G401 (cell line): ENCODE results near the gene DPYSL3. TPM values are rescaled to one million over a fixed set of nuclear protein-coding genes. Genes with fewer than 3 reads are reported as not detected.

ENCODE experiments used
- DNase-seq: peaks from one replicate; pipeline ENCODE4 v3.0.0-alpha.2; 2015; ENCODE audit warnings: low spot score
- in situ Hi-C: cut with HindIII; loops from 2 replicates; pipeline ENCODE4 v1.10.0; 2016; ENCODE audit warnings: low sequenced_read_pairs, mixed read lengths
- total RNA-seq: library from RNA; depleted of rRNA; stranded (reverse); fragments of >200 nt; shearing (Covaris generic); gene quantifications from 2 replicates; pipeline ENCODE4 v1.2.3, GENCODE V29; 2014

DPYSL3 gene
- total RNA-seq, 1 experiment from 2014 or later, result 0.58 TPM

DNA sequence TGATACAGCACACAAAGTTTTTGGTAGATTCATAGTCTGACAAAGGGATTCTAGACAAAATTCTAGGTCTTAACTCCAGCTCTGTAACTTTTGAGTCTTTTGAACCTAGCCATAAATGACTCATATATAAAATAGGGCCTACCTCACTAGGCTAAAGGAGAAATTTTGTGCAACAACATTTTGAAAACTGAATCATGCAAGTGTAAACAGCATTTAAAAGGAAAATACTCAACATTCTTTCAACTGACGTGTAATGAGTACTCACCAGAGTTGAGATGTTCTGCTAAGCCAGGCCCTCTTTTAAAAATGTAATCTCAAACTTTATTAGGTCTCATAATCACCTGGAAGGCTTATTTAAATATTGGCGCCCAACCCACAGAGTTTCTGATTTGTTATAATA, 161.8 kb downstream of the DPYSL3 start:
- DNase-seq, result no peak
- in situ Hi-C loops, result no loop called here

DNA sequence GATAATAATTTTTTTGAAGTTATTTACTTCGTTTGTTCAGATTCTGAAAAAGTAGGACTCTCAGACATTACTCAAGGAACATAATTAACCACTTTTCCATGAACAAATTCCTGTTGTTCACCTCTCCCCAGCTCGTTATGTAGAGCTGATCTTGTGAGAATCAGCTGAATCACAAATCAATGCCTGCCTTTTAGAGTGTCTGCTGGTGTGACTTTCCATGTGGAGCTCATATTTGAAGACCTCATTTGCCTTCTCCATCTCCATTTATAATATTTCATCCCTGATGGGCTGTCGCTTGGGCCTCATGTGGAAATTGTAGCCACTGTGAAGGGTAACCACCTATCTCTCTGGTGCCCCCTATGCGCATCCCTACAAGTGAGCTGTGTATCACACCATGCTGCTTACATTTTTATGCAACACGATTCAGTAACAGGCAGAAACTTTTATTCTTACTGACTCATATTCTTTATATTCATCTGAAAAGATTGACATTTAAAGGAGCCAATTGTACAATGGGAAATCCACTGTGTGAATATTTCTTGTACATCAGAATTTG, 163.8 kb downstream of the DPYSL3 start:
- DNase-seq, result no peak
- in situ Hi-C loops, result no loop called here

DNA sequence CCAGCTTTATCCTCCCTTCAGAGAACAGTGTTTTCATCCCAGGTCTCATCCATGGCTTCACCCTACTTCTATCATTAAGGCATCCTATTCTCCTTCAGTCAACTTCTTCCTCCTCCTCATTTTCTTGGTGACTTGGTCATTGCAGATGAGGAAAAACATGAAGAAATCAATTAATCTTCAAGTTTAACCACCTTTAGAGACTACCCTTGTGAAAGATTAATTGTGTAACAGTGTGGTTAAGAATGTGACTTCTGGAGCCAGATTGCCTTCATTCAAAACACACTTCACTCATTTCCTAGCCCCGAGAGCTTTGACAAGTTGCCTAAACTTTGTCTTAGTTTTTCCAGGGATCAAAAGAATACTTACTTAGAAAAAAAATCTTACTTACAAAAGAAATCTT, 165.0 kb downstream of the DPYSL3 start:
- in situ Hi-C loops, result no loop called here
- no peak for DNase-seq

DNA sequence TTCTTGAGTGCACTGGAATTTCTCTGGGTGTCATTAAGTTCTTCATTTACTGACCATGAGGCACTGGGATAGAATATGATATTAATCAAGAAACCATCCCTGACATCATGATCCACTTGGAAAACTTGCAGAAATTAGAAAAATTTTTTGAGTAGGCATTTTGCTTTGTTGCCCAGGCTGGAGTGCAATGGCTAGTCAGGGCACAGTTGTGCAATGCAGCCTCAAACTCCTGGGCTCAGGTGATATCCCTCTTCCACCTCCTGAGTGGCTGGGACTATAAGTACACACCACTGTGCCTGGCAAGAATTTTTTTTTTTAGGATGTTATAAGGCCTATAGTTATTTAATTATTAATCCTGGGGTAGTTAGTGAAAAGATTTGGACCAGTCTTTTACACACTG, 168.5 kb downstream of the DPYSL3 start:
- in situ Hi-C loops, result no loop called here
- no peak for DNase-seq

DNA sequence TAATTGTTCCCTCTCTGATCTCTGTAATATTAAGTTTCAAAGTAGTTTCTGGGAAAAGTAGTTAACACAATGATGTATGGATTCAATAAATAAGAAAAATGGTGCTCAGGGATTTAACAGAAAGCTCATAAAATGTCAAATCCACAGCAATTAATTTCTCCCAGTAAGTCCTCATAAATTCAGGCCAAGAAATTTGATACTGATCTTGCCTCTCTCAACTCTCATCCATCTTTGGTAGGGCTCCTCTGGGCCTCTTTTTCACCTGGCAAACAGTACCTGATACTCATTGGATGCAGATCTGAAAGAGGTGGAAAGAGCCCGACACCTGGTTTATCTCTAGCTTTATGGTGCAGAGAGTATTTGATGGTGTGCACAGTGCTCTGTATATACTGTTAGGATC, 168.9 kb downstream of the DPYSL3 start:
- in situ Hi-C loops, result no loop called here
- DNase-seq, result no peak
